K562 (cell line): ENCODE results near the gene SPRN. TPM values are rescaled to one million over a fixed set of nuclear protein-coding genes. Genes with fewer than 3 reads are reported as not detected.
"Not testable (repeated sequence)": the region's sequence is repeated elsewhere in the genome, so short reads cannot be mapped to it uniquely, and the experiment has no call there.

Experiments used
- ATAC-seq: fragments of 200-7000 bp; cut with Tn5 transposase; 3 replicates; pipeline ENCODE4 v1.9.1; 2020; ENCODE audit warnings: moderate library complexity
- BruUV-seq: library from RNA; stranded (reverse); fragments of 400-500 nt; replicated peaks from 2 replicates; lab custom pipeline; 2021; lab: Mats Ljungman, UMichigan
- CTCF ChIA-PET: fragments of 300-600 bp; formaldehyde crosslinking; extraction: SDS; loops from one replicate; lab custom pipeline; 2021; ENCODE audit warnings: low intra/inter-chr PET ratio; lab: Yijun Ruan, JAX
- POLR2A ChIA-PET: fragments of 300-600, 350-650 bp; sonication (Branson Sonifier 250); formaldehyde crosslinking; extraction: SDS; loops from one replicate; lab custom pipeline; 2021; ENCODE audit warnings: antibody characterized with exemption, inconsistent platforms; lab: Yijun Ruan, JAX
- DNase-seq, 4 experiments: peaks; one replicate each; pipeline versions ENCODE4 v3.0.0 to v3.0.0-alpha.2; 2011 to 2018; ENCODE audit warnings: low spot score in 3 of 4, mixed read lengths in 3 of 4; ENCODE audit errors: extremely low read depth in 1 of 4
- FAIRE-seq: peaks from 2 replicates; lab custom pipeline; 2011; peaks lifted over from hg19 to GRCh38; lab: Jason Lieb, UNC
- H2AFZ ChIP-seq: 2 replicates; pipeline ENCODE4 v1.6.0; 2011; ENCODE audit warnings: low read depth, low read length, control low read depth, inconsistent platforms
- H3K27ac ChIP-seq: fragments of 200-600 bp; 3 replicates; pipeline ENCODE4 v1.8.0; 2011; ENCODE audit warnings: low read depth, mild to moderate bottlenecking, control low read depth, inconsistent platforms, low read length, moderate library complexity, mixed read lengths; ENCODE audit errors: extremely low read depth
- H3K27me3 ChIP-seq, 2 experiments: fragments of 300-600 bp in 1 of 2; 2 replicates in 1 of 2; 3 replicates in 1 of 2; pipeline versions ENCODE4 v1.6.0 to v1.8.0; 2011; ENCODE audit warnings: inconsistent platforms in 2 of 2, low read length in 2 of 2, mild to moderate bottlenecking in 1 of 2, mixed read lengths in 1 of 2, moderate library complexity in 1 of 2; ENCODE audit not compliant: control insufficient read depth in 2 of 2, insufficient read depth in 2 of 2
- H3K36me3 ChIP-seq: fragments of 300-600 bp; 3 replicates; pipeline ENCODE4 v1.8.0; 2011; ENCODE audit warnings: mild to moderate bottlenecking, low read length, inconsistent platforms; ENCODE audit not compliant: control insufficient read depth, insufficient read depth
- H3K4me1 ChIP-seq, 2 experiments: fragments of 200-600 bp in 1 of 2; replicated peaks in 1 of 2; 2 replicates in 1 of 2; 3 replicates in 1 of 2; pipeline versions ENCODE4 v1.5.1 to v1.8.0; 2011; ENCODE audit warnings: inconsistent platforms in 2 of 2, low read length in 2 of 2, mild to moderate bottlenecking in 1 of 2, mixed read lengths in 1 of 2, moderate library complexity in 1 of 2; ENCODE audit not compliant: control insufficient read depth in 2 of 2, insufficient read depth in 2 of 2
- H3K4me2 ChIP-seq: 2 replicates; pipeline ENCODE4 v1.6.1; 2011; ENCODE audit warnings: low read length, control low read depth, inconsistent platforms, mixed read lengths; ENCODE audit not compliant: insufficient read depth
- H3K4me3 ChIP-seq: fragments of 200-600 bp; sonication (generic), shearing (Covaris generic); 2 replicates; pipeline ENCODE4 v1.5.1; 2016; ENCODE audit warnings: control low read depth, inconsistent platforms
- H3K79me2 ChIP-seq: fragments of 200-600 bp; 3 replicates; pipeline ENCODE4 v1.8.0; 2011; ENCODE audit warnings: low read length, inconsistent platforms; ENCODE audit not compliant: control insufficient read depth, insufficient read depth
- H3K9ac ChIP-seq, 2 experiments: 2 replicates each; pipeline versions ENCODE4 v1.6.0 to v1.6.1; 2011; ENCODE audit warnings: low read depth in 2 of 2, low read length in 2 of 2, control low read depth in 1 of 2, inconsistent platforms in 1 of 2, mild to moderate bottlenecking in 1 of 2, mixed read lengths in 1 of 2; ENCODE audit not compliant: insufficient read depth in 1 of 2
- H3K9me1 ChIP-seq: one replicate; pipeline ENCODE4 v1.6.0; 2011; ENCODE audit warnings: inconsistent platforms, mild to moderate bottlenecking, low read length, moderate library complexity; ENCODE audit not compliant: control insufficient read depth, insufficient read depth
- H3K9me3 ChIP-seq: replicated peaks from 2 replicates; pipeline ENCODE4 v1.5.1; 2011; ENCODE audit warnings: low read depth, low read length, inconsistent platforms; ENCODE audit not compliant: control insufficient read depth, insufficient read depth
- H4K20me1 ChIP-seq: replicated peaks from 2 replicates; pipeline ENCODE4 v1.6.1; 2011; ENCODE audit warnings: low read length, inconsistent platforms, mixed read lengths; ENCODE audit not compliant: control insufficient read depth, insufficient read depth
- SAFB2 ChIP-seq: fragments of 200-400 bp; formaldehyde crosslinking; IDR thresholded peaks from 2 replicates; pipeline ENCODE4 v1.6.1; 2018; ENCODE audit warnings: borderline replicate concordance, low read length, low read depth, moderate library complexity; ENCODE audit not compliant: severe bottlenecking
- ZNF121 ChIP-seq: sonication (generic); formaldehyde crosslinking; conservative IDR thresholded peaks from 2 replicates; pipeline ENCODE4 v1.8.0; 2022; ENCODE audit warnings: missing genetic modification reagents
- ZNF584 ChIP-seq: fragments of 200-800 bp; sonication (Bioruptor generic); IDR thresholded peaks from 2 replicates; pipeline ENCODE4 v1.6.1; 2016; ENCODE audit warnings: low read depth, mild to moderate bottlenecking, missing genetic modification characterization, missing compliant biosample characterization
- WGBS: fragments of 100-300 bp; shearing (Covaris generic); methylation state at CpG from one replicate; pipeline ENCODE4 v1.1.6; 2016; ENCODE audit warnings: low coverage, mixed read lengths; ENCODE audit not compliant: insufficient coverage; ENCODE audit errors: missing lambda C conversion rate; 5-methylcytosine and 5-hydroxymethylcytosine counted together
- in situ Hi-C: fragments of 300-500 bp; cut with MboI; formaldehyde crosslinking; loops from 4 replicates; pipeline ENCODE4 v1.15.0; 2018; ENCODE audit warnings: inconsistent platforms, mixed read lengths
- intact Hi-C: fragments of 100-400 bp; cut with micrococcal nuclease; formaldehyde crosslinking; loops from 2 replicates; pipeline ENCODE4 v1.14.2; 2022
- polyA plus RNA-seq, 8 experiments: library from polyadenylated mRNA; depleted of rRNA in 4 of 8; stranded (reverse) in 5 of 8; unstranded in 3 of 8; fragments of >200 nt; fragmentation: Nextera tagmentation in 2 of 8; fragmentation: Illumina TruSeq in 1 of 8; extraction: Ambion mirVana in 2 of 8; extraction: Trizol in 1 of 8; gene quantifications; 2 replicates each; pipeline versions ENCODE4 v1.2.1 to v1.2.3, GENCODE V29; 2011 to 2014; ENCODE audit warnings: inconsistent platforms in 1 of 8, missing spikeins in 1 of 8
- total RNA-seq, 7 experiments: library from RNA; depleted of rRNA in 6 of 7; stranded (reverse); fragments of >200 nt in 6 of 7; fragmentation: Illumina TruSeq in 2 of 7; extraction: Trizol in 2 of 7; gene quantifications; 2 replicates each; pipeline versions ENCODE4 v1.2.1 to v1.2.3, GENCODE V29; 2011 to 2021; ENCODE audit warnings: low replicate concordance in 1 of 7
- TF ChIP-seq, protein P1 (sequence below), 2 experiments: fragments of 450-650 bp in 1 of 2; sonication (generic) in 1 of 2; formaldehyde crosslinking in 1 of 2; IDR thresholded peaks; 2 replicates each; pipeline versions ENCODE4 v1.7.1 to v1.9.0; 2016 to 2022; ENCODE audit warnings: inconsistent platforms in 1 of 2, mild to moderate bottlenecking in 1 of 2, missing genetic modification reagents in 1 of 2

Gene SPRN
- total and polyA plus RNA-seq, 9 of the 15 experiments (the other 6 are each of a cell fraction or from before 2014, with no cell fraction given): 0.04 TPM; not detected in 8

DNA sequence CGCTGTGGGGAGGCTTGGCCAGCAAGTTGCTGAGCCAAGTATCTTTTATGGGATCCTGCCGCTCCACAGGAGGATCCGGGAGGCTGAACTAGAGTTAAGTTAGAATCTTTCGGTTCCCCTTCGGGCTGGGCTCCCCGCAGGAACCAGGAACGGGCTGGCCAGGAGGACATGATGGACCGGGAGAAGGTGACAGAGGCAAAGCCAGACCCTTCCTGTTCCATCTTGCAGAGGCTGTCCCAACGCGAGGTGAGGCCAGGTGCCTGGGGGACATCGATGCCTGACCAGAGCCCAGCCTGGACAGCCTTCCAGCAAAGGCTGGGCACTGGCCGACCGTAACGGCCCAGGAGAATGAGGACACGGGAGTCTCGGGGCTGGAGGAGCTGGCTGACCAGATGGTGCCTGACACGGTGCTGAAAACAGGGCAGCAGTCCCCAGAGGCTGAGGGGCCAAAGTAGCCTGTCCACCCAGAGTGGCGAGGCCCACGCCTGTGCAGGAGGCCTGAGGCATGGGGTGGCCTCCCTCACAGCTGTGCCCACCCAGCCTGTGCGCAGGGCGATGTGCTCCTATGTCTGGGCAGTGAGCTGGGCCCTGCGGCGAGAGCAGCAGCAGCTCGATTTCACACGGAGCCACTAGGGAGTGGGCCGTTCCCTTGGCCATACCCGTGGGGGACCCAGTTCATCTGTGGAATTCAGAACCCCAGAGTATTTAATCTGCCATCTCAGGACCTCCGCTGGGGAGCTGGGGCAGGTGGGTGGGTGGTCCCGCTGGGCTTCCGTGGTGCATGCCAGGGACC lies 47.2 kb downstream of the SPRN start (continued):
- TF ChIP-seq SAFB2 (no peak), ZNF584 (no peak)

DNA sequence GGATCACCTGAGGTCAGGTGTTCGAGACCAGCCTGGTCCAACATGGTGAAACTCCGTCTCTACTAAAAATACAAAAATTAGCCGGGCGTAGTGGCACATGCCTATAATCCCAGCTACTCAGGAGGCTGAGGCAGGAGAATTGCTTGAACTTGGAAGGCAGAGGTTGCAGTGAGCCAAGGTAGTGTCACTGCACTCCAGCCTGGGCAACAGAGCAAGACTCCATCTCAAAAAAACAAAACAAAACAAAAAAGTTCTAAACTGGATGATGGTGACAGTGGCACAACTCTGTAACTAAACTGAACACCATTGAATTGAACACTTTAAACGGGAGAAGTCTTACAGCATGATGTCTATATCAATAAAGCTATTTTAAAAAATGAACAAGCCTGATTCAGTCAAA lies 48.2 kb downstream of the SPRN start:
- H3K27ac ChIP-seq, BruUV-seq, H3K9me3 ChIP-seq, H2AFZ ChIP-seq, ATAC-seq, H3K9me1 ChIP-seq, H4K20me1 ChIP-seq, H3K36me3 ChIP-seq, H3K79me2 ChIP-seq, H3K4me2 ChIP-seq, intact Hi-C loops, H3K9ac ChIP-seq, in situ Hi-C loops, CTCF ChIA-PET, H3K4me3 ChIP-seq, H3K27me3 ChIP-seq, FAIRE-seq, DNase-seq: not testable (repeated sequence)
- POLR2A ChIA-PET: interaction anchor here (1.1 to 1.5 kb wide), 2 partner anchors 13 to 15 kb away, joined by 3 read pairs; no protein-coding TSS in a partner anchor
- 60% methylated on average over 3 of the region's 5 CpGs for WGBS
- TF ChIP-seq, protein P1, sequence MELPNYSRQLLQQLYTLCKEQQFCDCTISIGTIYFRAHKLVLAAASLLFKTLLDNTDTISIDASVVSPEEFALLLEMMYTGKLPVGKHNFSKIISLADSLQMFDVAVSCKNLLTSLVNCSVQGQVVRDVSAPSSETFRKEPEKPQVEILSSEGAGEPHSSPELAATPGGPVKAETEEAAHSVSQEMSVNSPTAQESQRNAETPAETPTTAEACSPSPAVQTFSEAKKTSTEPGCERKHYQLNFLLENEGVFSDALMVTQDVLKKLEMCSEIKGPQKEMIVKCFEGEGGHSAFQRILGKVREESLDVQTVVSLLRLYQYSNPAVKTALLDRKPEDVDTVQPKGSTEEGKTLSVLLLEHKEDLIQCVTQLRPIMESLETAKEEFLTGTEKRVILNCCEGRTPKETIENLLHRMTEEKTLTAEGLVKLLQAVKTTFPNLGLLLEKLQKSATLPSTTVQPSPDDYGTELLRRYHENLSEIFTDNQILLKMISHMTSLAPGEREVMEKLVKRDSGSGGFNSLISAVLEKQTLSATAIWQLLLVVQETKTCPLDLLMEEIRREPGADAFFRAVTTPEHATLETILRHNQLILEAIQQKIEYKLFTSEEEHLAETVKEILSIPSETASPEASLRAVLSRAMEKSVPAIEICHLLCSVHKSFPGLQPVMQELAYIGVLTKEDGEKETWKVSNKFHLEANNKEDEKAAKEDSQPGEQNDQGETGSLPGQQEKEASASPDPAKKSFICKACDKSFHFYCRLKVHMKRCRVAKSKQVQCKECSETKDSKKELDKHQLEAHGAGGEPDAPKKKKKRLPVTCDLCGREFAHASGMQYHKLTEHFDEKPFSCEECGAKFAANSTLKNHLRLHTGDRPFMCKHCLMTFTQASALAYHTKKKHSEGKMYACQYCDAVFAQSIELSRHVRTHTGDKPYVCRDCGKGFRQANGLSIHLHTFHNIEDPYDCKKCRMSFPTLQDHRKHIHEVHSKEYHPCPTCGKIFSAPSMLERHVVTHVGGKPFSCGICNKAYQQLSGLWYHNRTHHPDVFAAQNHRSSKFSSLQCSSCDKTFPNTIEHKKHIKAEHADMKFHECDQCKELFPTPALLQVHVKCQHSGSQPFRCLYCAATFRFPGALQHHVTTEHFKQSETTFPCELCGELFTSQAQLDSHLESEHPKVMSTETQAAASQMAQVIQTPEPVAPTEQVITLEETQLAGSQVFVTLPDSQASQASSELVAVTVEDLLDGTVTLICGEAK (IDR thresholded peaks at IDR 0.05): 0 out of 2 replicates have a peak, but pooled peaks have one; percentile 18
- TF ChIP-seq, protein P1 (CRISPR knock-in tag; IDR thresholded peaks at IDR 0.05): not testable (repeated sequence)
- peak; percentile 65 for TF ChIP-seq ZNF121
- peaks cover 7 to 47% of the 10 kb centered on the region in 2 experiments; a peak in 3 of 5 replicates for H3K4me1 ChIP-seq
